ENCODE results near the gene TLX2.
"Not testable (repeated sequence)": the region's sequence is repeated elsewhere in the genome, so short reads cannot be mapped to it uniquely, and the experiment has no call there.

TLX2 gene

DNA sequence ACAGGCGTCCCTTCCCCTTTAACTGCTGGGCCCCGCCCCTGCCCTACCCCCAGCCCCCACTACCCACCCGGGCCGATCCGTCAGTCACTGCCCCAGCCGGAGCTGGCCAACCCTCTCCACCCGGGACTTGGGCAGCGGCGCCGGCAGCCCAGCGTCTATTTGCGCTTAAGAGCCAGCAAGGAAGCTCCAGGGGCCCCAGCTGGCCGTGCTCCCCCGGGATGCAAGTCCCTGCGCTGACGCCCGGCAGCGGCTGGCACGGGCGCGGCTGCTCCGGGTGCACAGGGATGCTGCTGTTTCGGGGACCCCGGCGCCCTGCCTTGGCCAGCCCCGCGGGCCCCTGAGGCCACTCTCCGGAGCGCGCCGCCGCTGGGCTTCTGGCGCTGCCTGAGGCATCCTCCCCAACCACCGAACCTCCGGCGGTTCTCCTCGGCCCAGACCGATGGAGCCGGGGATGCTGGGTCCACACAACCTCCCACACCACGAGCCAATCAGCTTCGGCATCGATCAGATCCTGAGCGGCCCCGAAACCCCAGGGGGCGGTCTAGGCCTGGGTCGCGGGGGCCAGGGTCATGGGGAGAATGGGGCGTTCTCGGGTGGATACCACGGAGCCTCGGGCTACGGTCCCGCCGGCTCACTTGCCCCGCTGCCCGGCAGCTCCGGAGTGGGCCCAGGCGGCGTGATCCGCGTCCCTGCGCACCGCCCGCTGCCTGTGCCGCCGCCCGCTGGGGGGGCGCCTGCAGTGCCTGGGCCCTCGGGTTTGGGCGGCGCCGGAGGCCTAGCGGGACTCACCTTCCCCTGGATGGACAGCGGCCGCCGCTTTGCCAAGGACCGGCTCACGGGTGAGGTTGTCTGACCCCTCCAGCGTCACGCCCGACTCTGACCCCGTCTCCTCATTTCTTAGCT lies at the start of gene TLX2:
TSS of gene TLX2 (plus strand) at position 83 of the 903 bp plus-strand sequence. CDS start at position 440, 357 bp downstream.
- DNase-seq, result no peak

GRCh38 chr2:74470742-74471141 lies 43.5 kb upstream of the TLX2 start:
- not testable (repeated sequence) for DNase-seq

GRCh38 chr2:74471332-74472065 lies 42.8 kb upstream of the TLX2 start:
- DNase-seq, result no peak

- DNase-seq, result peak; percentile 92
These were observed 41.9 kb upstream of the TLX2 start, which contains the start of gene MRPL53 for GRCh38 chr2:74472086-74472944. Gene MRPL53 (minus strand): TSS chr2:74472680. CDS start chr2:74472660, 20 bp downstream.

- no peak for DNase-seq
These were observed 41.3 kb upstream of the TLX2 start for GRCh38 chr2:74472945-74473258.

DNA sequence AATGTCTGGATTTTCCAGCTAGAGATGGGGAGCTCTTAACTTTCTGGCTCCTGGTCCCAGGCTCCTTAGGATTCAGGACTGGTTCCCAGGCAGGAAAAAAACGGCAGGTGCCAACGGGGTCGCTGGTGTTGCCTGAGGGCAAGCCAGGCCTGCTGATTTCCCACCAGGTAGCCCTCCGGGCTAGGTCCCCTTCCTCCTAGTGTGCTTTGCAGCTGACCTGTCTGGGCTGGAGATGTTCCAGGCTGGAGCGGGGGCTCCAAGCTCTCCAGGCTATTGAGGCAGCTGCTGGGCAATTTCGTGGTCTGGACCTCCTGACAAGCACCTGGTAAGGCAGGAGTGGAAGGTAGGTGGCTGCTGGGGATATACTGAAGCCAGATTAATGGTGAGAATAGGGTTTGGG lies 39.8 kb upstream of the TLX2 start:
- DNase-seq, result no peak

DNA sequence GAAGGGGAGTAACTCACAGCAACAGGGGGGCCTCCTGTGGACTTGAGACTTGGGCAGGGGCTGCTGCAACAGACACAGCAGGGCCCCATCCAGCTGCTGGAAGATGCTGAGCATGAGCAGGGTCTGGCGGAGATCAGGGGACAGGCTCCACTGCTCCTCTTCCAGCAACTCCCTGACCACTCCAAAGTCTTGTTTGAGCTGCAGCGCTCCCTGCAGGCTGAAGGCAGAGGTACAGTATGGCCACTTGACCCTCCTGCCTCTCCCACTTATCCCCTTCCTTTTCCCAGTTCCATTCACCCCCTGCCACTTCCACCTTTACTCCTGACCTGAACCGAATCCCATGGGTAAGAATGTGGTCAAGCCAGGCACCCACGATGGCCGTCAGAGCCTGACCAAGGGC lies 39.4 kb upstream of the TLX2 start:
- no peak for DNase-seq

GRCh38 chr2:74481431-74481830 lies 32.8 kb upstream of the TLX2 start:
- DNase-seq, result no peak

GRCh38 chr2:74481961-74482800 lies 32.1 kb upstream of the TLX2 start:
- DNase-seq, result peak in 1 of 2 experiments; percentile 70

- peak; percentile 94 to 95 for DNase-seq
These were observed 31.2 kb upstream of the TLX2 start, which contains the start of the genes CCDC142 and TTC31 for GRCh38 chr2:74482801-74483674. Gene CCDC142 (minus strand): TSS chr2:74482998. CDS start chr2:74482837, 161 bp downstream. Gene TTC31 (plus strand): TSS chr2:74483081. CDS start chr2:74483096, 15 bp downstream.

GRCh38 chr2:74483675-74484164 lies 30.5 kb upstream of the TLX2 start:
- not testable (repeated sequence) for DNase-seq

GRCh38 chr2:74486141-74486540 lies 28.1 kb upstream of the TLX2 start:
- no peak for DNase-seq

- DNase-seq, result no peak
These were observed 25.4 kb upstream of the TLX2 start for GRCh38 chr2:74488643-74489481.

- DNase-seq, result no peak
These were observed 24.3 kb upstream of the TLX2 start for GRCh38 chr2:74489906-74490305.

GRCh38 chr2:74491648-74492544 lies 22.4 kb upstream of the TLX2 start:
- no peak for DNase-seq

GRCh38 chr2:74493546-74493945 lies 20.7 kb upstream of the TLX2 start:
- no peak for DNase-seq

DNA sequence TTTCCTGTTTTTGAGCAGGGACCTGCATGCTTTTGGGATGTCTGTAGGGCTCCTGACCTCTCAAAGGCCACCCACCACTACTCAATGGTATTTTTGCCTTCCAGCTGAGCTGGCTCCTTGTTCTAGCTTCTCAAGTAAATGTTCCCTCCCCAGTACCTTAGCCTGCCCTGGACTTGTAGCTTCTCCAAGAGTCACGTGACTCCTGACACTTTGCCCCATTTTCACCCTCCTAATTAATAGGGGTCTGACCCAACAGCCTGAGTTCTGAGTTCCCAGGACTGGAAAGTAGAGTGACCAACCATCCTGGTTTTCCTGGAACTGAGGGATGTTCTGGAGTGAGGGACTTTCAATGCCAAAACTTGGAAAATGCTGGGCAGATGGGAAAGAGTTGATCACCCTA lies 18.8 kb upstream of the TLX2 start:
- no peak for DNase-seq

GRCh38 chr2:74496997-74497776 lies 17.1 kb upstream of the TLX2 start:
- DNase-seq, result no peak

Data from SHP77 (cell line).